Germinal center (tissue), 1 donor: ENCODE measurements around the gene AJM1.

Source experiments
- DNase-seq: peaks from one replicate; pipeline ENCODE4 v3.0.0; 2012; ENCODE audit warnings: mixed read lengths, low spot score

Gene AJM1

GRCh38 chr9:136808075-136808805 is 34.0 kb upstream of the AJM1 start:
- DNase-seq, result peak; percentile 54

GRCh38 chr9:136808806-136809158 is 33.5 kb upstream of the AJM1 start:
- DNase-seq, result no peak

GRCh38 chr9:136814725-136815421 is 27.4 kb upstream of the AJM1 start:
- DNase-seq, result no peak

- no peak for DNase-seq
Observed at GRCh38 chr9:136815422-136815782, 26.9 kb upstream of the AJM1 start.

GRCh38 chr9:136820971-136821825 is 21.1 kb upstream of the AJM1 start:
- DNase-seq, result no peak

GRCh38 chr9:136821826-136822544 is 20.3 kb upstream of the AJM1 start:
- DNase-seq, result no peak

GRCh38 chr9:136823136-136824046 is 18.9 kb upstream of the AJM1 start:
- DNase-seq, result no peak

GRCh38 chr9:136824496-136825225 is 17.6 kb upstream of the AJM1 start:
- no peak for DNase-seq

- DNase-seq, result no peak
Observed at GRCh38 chr9:136825295-136826187, 16.7 kb upstream of the AJM1 start.

- DNase-seq, result no peak
Observed at GRCh38 chr9:136826188-136826541, 16.1 kb upstream of the AJM1 start.

GRCh38 chr9:136826703-136827582 is 15.3 kb upstream of the AJM1 start:
- DNase-seq, result no peak

GRCh38 chr9:136827794-136828473 is 14.3 kb upstream of the AJM1 start:
- DNase-seq, result no peak

GRCh38 chr9:136828474-136829140 is 13.7 kb upstream of the AJM1 start:
- no peak for DNase-seq

GRCh38 chr9:136829412-136829811 is 12.9 kb upstream of the AJM1 start:
- no peak for DNase-seq

GRCh38 chr9:136829981-136830885 is 12.0 kb upstream of the AJM1 start:
- no peak for DNase-seq

GRCh38 chr9:136831002-136831719 is 11.1 kb upstream of the AJM1 start:
- DNase-seq, result no peak
